ENCODE results near the gene DNAI1. TPM values are rescaled to one million over a fixed set of nuclear protein-coding genes. Genes with fewer than 3 reads are reported as not detected.

Gene DNAI1
- total RNA-seq, 4 donors from 2014 or later = 0.42 to 3.9 (median 0.66) TPM; not detected in 1

DNA sequence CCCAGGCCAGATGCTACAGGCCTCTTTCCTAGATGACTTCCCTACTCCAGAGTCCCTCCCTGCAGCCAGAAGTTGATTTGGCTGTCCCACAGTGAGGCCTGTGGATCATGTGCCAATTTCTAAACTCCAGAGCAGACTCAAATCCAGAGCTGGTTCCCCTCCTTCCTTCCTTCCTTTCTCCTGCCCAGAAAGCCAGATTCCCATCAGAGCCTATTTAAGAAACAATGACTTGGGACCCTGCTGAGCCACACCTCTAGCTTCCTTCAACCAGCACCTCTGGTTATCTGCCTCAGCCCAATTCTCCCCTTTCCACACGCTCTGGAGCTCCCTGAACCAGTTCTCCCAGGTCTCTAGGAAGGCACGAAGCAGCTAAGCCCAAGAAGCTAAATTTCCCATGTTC, 7.5 kb upstream of the DNAI1 start:
- DNase-seq (ENCODE audit: low spot score in 2 of 2) = no peak
- WGBS, 2 donors = 86 to 90% methylated on average over 2 of the region's 2 CpGs
- TF ChIP-seq EP300 (IDR thresholded peaks at IDR 0.05) (no peak), POLR2A (IDR thresholded peaks at IDR 0.05) (no peak)
- TF ChIP-seq, protein P1, sequence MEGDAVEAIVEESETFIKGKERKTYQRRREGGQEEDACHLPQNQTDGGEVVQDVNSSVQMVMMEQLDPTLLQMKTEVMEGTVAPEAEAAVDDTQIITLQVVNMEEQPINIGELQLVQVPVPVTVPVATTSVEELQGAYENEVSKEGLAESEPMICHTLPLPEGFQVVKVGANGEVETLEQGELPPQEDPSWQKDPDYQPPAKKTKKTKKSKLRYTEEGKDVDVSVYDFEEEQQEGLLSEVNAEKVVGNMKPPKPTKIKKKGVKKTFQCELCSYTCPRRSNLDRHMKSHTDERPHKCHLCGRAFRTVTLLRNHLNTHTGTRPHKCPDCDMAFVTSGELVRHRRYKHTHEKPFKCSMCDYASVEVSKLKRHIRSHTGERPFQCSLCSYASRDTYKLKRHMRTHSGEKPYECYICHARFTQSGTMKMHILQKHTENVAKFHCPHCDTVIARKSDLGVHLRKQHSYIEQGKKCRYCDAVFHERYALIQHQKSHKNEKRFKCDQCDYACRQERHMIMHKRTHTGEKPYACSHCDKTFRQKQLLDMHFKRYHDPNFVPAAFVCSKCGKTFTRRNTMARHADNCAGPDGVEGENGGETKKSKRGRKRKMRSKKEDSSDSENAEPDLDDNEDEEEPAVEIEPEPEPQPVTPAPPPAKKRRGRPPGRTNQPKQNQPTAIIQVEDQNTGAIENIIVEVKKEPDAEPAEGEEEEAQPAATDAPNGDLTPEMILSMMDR (IDR thresholded peaks at IDR 0.05) = no peak
- H3K4me3 ChIP-seq = no peak overlapping the region
- H3K36me3 ChIP-seq = no peaks in the 10 kb centered on the region
- peaks cover 0 to 46% (median 0%) of the 10 kb centered on the region in 4 donors for H3K4me1 ChIP-seq
- H3K27ac ChIP-seq = no peak overlapping the region
- no peaks in the 10 kb centered on the region for H3K27me3 ChIP-seq
- no peaks in the 10 kb centered on the region for H3K9me3 ChIP-seq

DNA sequence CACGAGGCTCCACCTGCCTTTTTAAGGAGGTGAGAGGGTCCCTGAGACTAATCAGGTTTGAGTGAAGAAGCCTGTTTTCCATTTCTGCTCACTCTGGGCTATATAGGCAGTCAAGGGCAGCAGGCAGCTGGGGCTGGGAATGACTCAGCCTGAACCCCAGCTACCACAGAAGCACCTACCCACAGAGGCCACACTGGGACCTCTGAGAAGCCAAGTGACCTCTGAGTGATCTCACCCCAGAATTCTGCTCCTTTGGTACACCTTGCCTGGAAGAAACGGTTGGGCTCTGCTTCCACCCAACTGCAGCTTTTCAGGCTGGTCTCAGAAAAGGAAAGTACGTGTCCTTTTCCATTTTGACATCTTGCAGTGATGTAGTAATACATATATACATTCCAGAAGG, 7.1 kb upstream of the DNAI1 start:
- no peak overlapping the region for H3K27ac ChIP-seq
- no peak for DNase-seq (ENCODE audit: low spot score in 2 of 2)
- H3K4me3 ChIP-seq = no peak overlapping the region
- WGBS, 2 donors = 50 to 52% methylated on average over 3 of the region's 3 CpGs
- TF ChIP-seq, protein P1 (IDR thresholded peaks at IDR 0.05) = no peak
- TF ChIP-seq EP300 (IDR thresholded peaks at IDR 0.05) (no peak), POLR2A (IDR thresholded peaks at IDR 0.05) (no peak)
- H3K36me3 ChIP-seq = no peaks in the 10 kb centered on the region
- no peaks in the 10 kb centered on the region for H3K27me3 ChIP-seq
- H3K9me3 ChIP-seq = no peaks in the 10 kb centered on the region
- peaks cover 0 to 50% (median 3%) of the 10 kb centered on the region in 4 donors for H3K4me1 ChIP-seq

DNA sequence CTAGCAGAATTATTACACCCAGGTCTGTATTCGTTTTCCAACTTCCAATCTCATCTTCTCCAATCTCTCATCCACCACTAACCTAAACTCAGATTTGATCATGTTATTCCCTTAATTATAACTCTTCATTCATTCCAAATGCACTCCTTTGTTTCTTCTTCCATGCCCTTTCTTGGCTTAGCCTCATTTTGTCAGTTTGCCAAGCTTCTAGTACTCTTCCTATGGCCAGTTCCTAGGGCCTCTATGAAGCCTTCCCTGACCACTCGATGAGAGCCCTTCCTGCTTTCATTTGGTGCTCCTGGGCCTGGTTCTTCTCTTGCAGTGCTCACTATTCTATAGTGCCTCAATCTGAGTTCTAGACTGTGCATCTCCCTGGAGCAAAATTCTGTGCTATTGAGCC, 6.0 kb upstream of the DNAI1 start:
- TF ChIP-seq, protein P1 (IDR thresholded peaks at IDR 0.05) = no peak
- no peak for TF ChIP-seq EP300 (IDR thresholded peaks at IDR 0.05)
- TF ChIP-seq POLR2A (IDR thresholded peaks at IDR 0.05) = no peak
- Histone ChIP-seq H3K4me3 (no peak overlapping the region), H3K9me3 (no peaks in the 10 kb centered on the region), H3K4me1 (peaks cover 0 to 60% (median 11%) of the 10 kb centered on the region in 4 donors), H3K27ac (no peak overlapping the region), H3K36me3 (no peaks in the 10 kb centered on the region), H3K27me3 (no peaks in the 10 kb centered on the region)
- no peak for DNase-seq (ENCODE audit: low spot score in 2 of 2)
- 60 to 68% methylated on average over 2 of the region's 2 CpGs for WGBS, 2 donors

DNA sequence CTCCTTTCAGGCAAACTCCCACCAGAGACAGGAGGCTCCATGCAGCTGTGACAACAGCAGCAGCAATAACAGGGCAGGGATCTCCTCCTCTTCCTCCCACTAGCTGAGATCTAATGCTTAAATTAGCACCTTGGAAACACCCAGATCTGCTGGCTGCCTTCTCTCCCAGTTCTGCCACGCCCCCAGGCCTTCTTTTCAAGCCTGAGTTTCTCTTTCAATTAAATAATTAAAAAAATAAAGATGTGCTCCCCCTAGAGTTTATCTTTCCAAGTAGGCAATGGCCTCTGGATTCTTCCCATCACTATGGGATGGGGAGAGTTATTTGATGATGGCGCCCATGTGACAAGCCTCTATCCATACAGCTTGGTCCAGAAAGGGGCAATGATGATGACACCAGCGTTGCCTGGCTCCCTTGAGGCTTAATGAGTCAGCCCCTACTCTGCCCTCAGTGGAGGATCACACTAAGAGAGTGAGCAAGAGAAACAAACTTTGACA, 4.0 kb upstream of the DNAI1 start:
- 67 to 68% methylated on average over 3 of the region's 3 CpGs for WGBS, 2 donors
- TF ChIP-seq, protein P1 (IDR thresholded peaks at IDR 0.05) = no peak
- TF ChIP-seq EP300 (IDR thresholded peaks at IDR 0.05) (no peak), POLR2A (IDR thresholded peaks at IDR 0.05) (no peak)
- no peak for DNase-seq (ENCODE audit: low spot score in 2 of 2)
- H3K27me3 ChIP-seq = no peaks in the 10 kb centered on the region
- no peaks in the 10 kb centered on the region for H3K9me3 ChIP-seq
- no peak overlapping the region for H3K27ac ChIP-seq
- no peaks in the 10 kb centered on the region for H3K36me3 ChIP-seq
- peaks cover 0 to 66% (median 12%) of the 10 kb centered on the region in 4 donors for H3K4me1 ChIP-seq
- no peak overlapping the region for H3K4me3 ChIP-seq

DNA sequence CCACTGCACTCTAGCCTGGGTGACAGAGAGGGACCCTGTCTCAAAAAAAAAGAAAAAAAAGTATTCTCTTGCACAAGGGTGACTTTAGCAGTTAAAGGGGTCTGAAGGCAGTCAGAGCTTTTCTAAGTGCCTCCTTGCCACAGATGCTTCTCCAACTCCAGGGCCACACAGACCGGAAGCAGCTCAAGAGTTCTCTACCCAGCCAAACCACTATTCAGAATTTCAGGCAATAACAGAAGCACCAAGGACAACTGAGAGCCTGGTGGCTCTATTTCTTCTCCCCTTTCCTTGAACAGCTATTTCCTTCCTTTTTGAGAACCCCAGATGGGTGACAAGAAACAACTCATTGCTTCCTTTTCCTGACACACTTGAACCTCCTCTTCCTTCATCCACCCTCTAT, 2.5 kb upstream of the DNAI1 start:
- no peaks in the 10 kb centered on the region for H3K27me3 ChIP-seq
- H3K36me3 ChIP-seq = no peaks in the 10 kb centered on the region
- WGBS, 2 donors = 63 to 92% methylated on average over 1 of the region's 1 CpG
- TF ChIP-seq, protein P1 (IDR thresholded peaks at IDR 0.05) = no peak
- no peak for TF ChIP-seq POLR2A (IDR thresholded peaks at IDR 0.05)
- TF ChIP-seq EP300 (IDR thresholded peaks at IDR 0.05) = no peak
- no peak overlapping the region for H3K4me3 ChIP-seq
- no peak overlapping the region for H3K27ac ChIP-seq
- peaks cover 0 to 62% (median 12%) of the 10 kb centered on the region in 4 donors for H3K4me1 ChIP-seq
- H3K9me3 ChIP-seq = no peaks in the 10 kb centered on the region
- DNase-seq (ENCODE audit: low spot score in 2 of 2) = no peak

Data from tibial nerve (tissue), 4 donors.